GM18511 (cell line): ENCODE measurements around the gene DPF3.

Experiments used
- ATAC-seq: cut with Tn5 transposase; IDR thresholded peaks from one replicate; pipeline ENCODE4 v1.9.1; 2021; ENCODE audit warnings: mild to moderate bottlenecking, moderate library complexity; ENCODE audit not compliant: unreplicated experiment

DPF3 gene

DNA sequence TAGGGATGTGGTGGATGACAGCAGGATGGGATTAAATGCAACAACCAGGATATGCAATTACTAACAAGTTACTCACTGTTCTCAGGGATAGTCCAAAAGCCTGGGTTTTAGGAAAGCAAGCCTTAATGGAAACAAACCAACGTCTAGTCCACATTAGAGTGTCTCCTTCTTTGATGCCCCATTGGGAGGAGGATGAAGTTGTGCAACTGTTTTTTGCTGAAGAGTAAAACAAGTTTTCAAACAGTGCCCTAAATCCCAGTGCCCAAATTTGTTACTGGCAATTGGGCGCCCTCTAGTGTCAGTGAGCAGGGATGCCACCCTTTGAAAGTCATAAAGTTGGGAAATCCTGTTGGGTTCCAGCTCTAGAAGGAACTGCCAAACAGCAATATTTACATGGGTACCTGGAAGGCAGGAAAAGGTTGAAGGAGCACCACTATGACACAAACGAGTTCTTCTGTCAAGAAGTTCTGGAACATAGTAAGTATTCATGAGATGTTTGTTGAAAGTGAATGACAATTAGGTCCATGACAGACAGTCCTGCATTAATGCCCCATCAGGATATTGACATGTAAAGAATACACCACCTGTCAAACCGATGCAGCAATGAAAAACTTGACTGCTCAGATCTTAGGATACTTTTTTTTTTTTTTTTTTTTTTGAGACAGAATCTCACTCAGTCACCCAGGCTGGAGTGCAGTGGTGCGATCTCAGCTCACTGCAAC, 11.1 kb upstream of the DPF3 start:
- no peak for ATAC-seq

DNA sequence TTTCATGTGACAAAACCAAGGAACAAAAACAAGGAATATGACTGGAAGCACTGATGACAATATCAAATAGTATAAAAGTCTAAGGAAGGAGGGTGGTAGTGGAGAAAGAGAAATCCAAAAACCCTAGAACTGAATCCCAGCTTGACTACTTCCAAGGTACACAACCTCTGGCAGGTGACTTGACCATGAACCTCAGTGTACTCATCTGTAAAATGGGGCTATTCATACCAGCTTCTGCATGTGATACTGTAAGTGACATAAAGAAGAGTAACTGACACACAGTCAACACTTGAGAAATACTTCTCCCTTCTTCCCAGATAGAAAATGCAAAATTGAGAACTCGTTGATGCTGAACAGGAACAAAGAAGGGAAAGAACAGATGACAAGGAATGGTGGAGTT, 10.3 kb upstream of the DPF3 start:
- no peak for ATAC-seq

DNA sequence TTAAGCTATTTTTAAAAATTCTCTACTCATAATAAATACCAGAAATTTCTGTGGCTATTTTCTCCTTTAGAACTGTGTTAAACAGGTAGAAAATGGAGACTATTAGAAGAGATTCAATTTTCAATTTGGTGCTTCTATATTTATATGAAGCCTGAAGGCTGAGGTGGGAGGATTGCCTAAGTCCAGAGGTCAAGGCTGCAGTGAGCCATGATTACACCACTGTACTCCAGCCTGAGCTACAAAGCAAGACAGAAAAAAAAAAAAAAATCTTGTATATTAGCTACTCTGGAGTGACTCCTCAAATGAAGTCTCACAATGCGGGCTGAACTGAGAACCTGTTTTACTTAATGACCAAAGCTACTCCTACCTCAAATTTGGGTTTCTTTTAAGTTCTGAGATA, 9.8 kb upstream of the DPF3 start:
- no peak for ATAC-seq

DNA sequence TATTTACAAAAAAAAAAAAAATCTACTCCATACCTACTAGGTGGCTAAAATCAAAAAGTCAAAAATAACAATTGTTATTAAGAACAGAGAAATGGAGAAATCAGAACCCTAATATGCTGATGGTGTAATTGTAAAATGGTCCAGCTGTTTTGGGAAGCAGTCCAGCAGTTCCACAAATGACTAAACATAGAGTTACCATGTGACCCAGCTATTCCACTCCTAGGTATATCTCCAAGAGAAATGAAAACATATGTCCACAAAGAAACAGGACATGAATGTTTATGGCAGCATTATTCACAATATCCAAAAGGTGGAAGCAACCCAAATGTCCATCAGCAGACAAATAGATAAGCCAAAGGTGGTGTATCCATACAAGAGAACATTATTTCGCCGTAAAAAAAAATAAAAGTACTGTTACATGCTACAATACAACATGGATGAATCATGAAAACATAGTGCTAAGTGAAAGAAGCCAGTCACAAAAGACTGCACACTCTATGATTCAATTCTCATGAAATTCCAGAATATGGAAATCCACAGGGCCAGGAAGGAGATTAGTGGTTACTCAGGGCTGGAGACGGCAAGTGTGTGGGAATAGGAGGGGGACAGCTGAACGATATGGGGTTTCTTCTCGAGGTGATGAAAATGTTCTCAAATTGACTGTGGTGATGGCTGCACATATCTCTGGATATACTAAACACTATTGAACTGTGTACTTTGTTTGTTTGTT, 9.1 kb upstream of the DPF3 start:
- ATAC-seq: no peak

DNA sequence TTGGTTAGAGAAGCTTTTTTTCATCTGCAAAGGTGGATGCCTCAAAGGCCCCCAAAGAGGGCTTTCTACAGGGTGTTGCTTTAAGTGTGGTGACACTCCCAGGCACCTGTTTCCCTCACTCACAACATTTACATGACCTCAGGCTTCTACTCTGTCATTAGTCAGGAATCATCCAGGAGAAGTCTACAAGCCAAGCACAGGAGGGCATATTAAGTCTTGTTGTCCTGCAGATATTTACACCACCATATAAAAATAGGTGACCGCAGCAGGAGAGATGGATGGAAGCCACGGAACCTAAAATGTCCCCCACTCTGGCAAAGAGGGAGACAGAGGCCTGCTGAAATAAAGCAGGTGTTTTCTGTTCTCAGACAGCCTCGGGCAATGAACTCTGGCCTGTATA, 7.5 kb upstream of the DPF3 start:
- ATAC-seq: no peak

DNA sequence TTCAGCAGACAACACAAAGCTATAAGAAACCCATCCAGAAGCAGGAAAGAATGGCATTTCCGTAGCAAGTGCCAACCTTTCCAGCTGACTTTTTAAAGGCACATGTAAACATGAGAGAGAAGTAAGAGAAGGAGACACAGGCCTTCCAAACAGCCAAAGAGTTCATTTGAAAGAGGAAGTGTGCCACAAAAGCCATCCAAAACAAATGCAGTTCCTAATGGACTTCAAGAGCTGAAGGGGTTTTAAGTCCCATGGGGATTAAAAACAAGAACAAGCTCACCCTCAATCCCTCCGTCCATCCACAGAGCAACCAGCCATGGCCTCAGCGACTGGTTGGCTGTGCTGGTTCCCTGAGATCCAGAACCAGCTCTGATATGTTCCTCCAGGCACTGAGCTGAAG, 4.5 kb upstream of the DPF3 start:
- ATAC-seq: no peak

DNA sequence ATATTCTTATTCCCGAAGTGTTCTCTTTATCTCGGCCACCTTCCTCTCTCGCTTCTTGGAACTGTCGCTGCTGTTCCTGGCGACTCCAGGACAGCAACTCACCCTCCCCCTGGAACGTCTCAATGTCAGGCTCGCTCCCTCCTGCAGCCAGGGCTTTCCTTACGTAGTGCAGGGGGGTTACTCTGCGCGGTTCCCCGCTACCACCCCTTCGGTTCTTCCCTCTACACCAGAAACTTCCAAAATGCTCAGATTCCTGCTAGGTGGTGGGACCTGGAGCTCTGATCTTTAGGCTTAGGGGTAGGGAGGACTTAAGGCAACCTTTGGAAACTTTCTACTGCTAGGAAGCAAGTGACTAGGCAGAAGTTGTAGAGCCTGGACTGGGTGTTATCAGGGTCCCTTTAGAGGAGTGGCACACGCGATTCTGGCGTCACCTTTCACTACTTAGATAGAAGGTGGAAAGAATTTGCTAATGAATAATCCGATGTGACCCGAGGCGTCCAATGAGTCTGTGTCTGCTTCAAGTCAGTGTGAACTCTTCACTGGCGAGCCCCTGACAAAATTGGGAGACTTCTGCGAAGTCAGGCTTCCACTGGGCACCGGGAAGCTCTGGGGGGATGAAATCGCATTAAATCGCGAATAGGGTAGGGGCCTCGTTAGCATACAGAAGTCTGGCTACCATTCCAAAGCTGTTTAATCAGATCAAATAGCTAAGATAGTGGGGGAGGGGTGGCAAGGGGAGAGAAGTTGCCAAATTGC, 900 bp upstream of the DPF3 start:
- no peak for ATAC-seq

DNA sequence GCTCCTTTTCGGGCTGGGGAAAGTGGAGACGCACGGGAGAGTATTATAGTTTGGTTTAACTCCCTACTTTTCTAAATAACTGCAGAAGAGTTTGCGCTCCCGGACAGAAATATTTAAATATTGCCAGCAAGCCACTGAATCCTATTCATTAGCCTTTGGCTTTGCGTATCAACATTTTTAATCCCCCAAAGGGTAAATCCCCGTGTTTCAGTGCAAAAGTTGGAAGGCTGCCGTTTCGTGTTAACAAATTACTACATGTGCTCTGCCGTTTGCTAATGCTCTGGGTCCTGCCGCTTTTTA, 372 bp upstream of the DPF3 start:
- no peak for ATAC-seq

DNA sequence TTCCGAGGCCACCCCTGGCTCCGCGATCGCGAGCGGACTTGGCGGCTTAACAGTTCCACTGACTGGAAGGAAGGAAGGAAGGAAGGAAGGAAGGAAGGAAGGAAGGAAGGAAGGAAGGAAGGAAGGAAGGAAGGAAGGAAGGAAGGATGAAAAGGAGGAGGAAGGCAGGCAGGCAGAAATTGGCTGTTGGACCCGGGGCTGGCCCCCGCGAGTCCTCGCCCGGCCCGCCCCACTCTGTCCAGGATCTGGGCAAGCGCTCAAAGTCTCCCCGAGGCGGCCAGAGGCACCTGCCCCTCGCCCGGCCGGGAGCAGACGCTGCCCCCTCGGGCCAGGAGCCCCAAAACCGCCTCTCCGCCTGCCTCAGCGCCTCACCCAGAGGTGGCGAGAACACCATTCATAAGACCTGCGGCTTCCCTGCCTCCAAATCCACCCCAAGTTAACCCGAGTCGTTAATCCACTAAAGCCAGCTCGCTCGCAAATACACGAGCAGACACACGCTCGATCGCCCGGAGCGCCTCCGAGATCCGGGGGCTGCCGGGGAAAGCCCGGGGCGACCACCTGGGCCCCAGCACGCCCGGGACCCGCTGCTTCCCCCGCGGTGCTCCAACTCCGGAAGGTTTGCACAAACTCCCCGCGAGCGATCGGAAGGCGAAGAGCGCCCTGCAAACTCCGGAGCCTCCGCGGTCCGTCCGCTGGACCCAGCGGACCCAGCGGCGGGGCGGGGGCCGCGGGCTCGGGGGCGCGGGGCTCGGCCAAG, 844 bp downstream of the DPF3 start:
- ATAC-seq: peak; percentile 18

DNA sequence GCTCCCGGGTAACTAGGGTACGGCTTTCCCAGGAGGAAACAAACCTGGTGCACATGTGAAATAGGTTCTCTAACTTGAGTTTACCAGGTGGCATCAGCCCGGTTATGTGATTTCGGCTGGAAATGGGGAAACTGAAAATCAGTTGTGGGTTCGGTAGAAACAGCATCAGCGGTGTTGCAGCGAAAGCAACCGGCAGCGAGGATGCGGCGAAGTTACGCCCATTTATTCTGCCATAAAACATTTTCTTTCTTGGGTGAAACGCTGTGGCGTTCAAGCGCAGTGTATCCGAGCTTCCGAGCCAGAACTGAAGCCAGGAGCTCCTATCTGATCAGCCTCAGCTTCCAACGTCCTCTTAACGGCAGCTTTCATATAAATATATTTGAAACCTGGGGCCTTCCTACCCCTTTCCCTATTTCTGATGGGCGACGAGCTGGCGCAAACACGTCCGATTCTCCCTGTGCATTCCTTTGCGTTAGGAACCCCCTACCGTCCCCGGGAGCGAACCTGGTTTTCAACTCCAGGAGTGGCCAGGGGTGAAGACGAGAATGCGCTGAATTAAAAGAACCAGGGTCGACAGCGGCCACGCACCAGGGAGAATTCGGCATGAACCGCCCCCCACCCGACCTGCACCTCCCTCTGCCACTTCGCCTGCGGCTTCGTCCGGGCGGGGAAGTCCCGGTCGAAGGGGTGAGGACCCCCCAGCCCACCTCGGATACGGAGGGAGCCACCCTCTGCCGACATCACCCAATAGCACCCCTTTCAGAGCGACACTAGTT, 1.6 kb downstream of the DPF3 start:
- ATAC-seq: no peak

DNA sequence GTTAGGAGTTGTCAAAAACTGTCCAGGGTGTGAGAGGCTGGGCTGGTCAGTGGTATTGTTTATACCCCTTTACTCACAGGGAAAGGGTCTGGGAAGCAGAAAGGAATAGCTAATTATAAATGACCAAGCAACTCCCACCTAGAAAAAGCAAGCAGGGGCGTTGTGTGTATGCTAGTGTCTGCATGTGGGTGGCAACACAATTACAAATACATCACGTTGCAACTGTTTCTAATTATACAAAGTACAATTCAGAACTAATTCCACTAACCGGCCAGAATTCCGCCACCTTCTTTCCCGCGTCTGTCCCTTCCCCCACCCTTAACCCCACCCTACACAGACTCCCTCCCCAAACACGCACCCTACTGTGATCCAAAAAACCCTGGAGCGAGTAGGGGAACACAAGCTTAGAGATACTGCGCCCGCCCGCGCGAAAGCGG, 2.2 kb downstream of the DPF3 start:
- no peak for ATAC-seq

DNA sequence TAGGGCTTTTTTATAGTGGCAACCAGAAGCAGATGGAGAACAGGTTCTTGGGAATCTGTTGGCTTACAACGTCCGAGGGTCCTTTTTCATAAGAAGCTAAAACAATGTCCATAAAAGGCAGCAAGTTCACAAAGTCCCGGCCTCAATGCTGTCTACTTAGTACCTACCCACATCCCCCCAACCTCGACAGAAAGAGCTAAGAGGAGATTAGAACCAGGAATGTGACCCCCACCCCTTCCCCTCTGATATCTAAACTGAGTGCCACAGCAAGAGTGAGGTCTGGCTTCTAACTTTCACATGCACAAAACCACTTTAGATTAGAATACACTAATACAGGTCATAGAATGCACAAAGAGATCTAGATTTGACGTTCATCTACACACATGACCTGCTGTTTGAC, 4.5 kb downstream of the DPF3 start:
- no peak for ATAC-seq

DNA sequence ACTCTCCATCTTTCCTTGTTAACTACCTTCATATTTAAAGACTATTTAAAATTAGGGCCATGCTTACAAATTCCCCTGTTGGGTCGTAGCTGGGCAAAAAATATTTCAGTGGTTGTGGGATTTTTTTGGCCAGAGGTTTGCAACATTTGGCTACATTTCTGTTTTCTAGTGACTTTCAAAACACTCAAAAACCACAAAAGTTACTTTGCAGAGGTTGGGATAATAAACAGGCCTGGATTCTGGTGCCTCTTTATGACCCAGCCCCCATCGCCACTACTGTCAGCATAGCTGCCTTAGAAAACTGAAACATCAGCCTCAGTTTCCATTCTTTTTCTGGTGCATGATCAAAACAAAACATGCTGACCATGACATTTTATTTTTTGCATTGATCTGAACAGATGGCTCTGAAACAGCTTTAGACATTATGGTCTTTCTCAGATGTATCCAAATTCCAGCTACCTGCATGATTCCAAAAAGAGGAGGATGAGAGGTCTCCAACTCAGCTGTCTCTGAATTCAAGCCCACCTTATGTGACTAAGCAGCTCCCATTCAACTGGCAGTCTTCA, 5.2 kb downstream of the DPF3 start:
- no peak for ATAC-seq

DNA sequence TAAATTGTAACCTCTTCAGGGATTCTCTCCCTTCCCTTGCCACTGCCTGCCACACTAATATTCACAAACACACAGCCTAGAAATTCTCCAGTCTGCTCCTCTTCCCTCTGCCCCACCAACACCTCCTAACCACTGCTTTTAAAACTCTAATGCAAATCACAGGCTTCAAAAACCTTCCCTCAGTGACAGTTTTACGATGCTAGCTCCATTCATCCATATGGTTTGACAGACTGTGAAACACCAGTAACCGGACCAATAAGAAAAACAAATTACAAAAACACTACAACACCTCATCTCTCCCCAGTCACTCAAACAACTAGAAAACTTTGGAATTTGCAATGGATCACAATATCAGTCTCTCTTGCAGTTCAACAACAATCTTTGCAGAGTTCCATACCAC, 5.7 kb downstream of the DPF3 start:
- no peak for ATAC-seq

DNA sequence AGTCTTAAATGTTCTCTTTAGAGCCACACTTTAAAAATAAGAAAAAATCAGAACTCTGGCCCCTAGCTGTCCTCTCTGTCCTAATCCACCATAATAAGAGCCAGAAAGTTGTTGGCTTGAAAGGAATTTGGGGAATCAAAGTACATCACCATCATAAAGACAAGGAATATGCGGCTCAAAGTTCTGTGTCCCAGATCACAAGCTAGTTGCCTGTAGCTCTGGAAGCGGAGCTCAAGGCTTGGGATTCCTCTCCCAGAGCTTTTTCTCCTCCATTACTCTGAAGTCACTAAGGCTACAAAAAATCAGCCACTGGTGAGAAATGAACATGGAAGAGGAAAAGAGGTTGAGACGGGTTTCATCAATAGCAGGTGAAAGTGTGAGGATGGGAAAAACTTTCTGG, 6.4 kb downstream of the DPF3 start:
- no peak for ATAC-seq

DNA sequence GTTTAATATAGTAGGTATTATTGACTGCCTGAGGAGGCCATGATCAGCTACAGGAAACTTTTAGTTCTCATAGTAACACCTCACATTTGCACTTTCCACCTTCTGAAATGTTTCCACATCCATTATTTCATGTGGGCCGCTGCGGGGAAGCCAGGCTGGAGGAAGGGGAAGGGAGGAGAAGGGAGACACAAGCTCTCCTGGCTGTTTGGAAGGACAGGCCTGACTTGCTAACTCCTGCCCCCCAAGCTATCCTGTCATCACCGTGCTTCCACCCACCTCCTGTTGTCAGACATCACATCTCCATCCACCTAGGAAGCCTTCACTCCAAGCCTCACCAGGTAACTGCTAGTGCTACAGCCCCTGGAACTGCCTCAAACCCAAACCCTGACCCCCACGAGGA, 9.5 kb downstream of the DPF3 start:
- no peak for ATAC-seq

DNA sequence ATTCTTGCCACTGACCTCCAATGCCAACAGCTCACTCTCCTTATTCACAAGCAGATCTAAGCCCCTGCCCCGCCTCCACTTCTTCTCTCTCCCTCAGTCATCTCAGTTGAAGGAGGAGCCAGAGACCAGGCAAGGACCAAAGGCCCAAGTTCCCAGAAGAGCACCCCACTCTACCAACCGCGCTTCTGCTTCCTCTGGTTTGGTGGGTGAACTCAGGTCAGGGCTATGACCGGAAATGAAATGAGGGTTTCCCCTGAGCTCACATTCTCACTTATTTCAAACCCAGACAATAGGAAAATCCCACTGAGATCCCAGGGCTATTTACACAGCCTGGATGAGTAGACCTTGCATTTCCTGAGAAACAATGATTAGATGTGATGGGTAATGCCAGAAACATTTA, 9.9 kb downstream of the DPF3 start:
- no peak for ATAC-seq

DNA sequence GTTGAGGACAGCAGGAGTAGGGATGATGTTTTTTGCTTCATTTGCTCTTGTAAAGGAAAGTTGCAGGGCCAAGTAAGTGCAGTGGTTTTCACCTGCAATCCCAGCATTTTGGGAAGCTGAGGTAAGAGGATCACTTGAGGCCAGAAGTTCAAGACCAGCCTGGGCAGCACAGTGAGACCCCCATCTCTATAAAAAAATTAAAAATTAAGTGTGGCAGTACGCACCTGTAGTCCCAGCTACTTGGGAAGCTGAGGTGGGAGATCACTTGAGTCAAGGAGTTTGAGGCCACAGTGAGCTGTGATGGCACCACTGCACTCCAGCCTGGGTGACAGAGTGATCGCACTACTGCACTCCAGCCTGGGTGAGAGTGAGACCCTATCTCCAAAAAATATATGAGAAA, 10.8 kb downstream of the DPF3 start:
- no peak for ATAC-seq

DNA sequence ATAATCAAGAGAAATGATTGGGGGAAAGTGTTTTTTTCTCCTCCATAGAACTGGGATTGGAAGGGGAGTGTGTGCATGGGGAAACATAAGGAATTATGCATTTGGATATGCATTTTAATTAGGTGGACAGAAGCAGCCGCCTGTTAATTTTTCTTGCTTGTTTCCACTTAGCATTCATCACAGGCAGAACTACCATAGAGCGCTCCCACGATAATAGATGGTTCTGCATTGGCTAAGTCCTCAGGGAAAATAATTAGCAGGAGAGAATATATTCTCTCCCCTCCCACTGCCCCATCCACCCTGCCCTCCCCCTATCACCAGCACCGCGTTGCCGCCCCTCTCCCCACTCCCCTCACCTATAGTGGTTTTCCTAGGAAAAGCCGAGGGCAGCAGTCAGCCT, 11.4 kb downstream of the DPF3 start:
- ATAC-seq: no peak

DNA sequence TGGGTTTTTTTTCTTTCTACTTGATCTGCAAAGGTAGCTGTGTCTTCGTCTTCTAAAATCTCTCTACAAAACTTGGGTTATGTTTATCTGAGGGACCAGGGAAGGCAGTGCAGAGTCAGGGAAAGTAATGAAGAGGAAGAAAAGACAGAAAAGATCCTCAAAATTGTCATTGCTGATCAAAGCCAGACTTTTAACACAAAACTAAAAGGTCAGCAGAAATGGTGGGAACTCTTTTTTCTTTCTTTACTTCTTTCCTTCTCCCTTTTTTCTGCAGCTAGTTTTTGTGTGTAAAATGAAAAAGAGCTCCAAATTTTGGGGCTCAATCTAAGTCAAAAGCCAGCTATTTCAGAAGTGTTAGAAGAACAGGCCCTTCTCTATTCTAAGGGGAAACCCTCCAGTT, 11.9 kb downstream of the DPF3 start:
- no peak for ATAC-seq
